ENCODE data around the gene HSP90B1. TPM values are rescaled to one million over a fixed set of nuclear protein-coding genes. Genes with fewer than 3 reads are reported as not detected.

The HSP90B1 gene
- total and polyA plus RNA-seq, 2 of the 13 experiments (the other 11 are each of a cell fraction or from before 2014, with no cell fraction given) = 800 to 954 TPM

DNA sequence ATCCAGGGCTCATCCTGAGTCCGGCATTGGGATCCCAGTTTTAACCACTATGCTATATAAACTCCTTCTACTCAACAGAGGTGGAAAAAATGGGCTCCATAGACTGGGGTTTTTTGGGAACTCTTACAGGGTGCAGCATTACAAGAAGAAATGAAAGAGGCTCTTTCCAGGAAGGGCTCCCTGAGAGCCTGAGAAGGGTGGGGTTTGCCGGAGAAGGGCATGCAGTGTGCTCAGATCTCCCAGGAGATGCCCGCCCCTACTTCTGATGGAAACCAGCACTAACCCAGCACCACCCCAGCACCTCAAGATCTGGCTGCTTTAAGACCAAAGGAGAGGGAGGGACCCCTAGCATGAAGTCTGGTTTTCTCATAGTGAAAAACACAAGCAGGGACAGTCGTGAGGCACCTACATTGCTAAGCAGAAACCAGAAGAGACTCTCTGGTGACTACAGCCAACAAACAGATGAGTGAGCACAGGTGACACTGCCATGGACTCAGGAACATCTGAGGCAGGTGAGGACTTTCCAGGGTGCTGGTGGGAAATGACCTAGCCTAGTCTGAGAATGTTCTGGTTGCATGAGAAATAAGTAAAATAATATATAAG lies 43.9 kb upstream of the HSP90B1 start (continued):
- TF ChIP-seq, protein P1, sequence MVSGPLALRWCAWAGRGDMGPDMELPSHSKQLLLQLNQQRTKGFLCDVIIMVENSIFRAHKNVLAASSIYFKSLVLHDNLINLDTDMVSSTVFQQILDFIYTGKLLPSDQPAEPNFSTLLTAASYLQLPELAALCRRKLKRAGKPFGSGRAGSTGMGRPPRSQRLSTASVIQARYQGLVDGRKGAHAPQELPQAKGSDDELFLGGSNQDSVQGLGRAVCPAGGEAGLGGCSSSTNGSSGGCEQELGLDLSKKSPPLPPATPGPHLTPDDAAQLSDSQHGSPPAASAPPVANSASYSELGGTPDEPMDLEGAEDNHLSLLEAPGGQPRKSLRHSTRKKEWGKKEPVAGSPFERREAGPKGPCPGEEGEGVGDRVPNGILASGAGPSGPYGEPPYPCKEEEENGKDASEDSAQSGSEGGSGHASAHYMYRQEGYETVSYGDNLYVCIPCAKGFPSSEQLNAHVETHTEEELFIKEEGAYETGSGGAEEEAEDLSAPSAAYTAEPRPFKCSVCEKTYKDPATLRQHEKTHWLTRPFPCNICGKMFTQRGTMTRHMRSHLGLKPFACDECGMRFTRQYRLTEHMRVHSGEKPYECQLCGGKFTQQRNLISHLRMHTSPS (CRISPR knock-in tag; IDR thresholded peaks at IDR 0.05; ENCODE audit: low read depth) = no peak
- TF ChIP-seq ZNF124 (CRISPR knock-in tag; IDR thresholded peaks at IDR 0.05) = no peak
- TF ChIP-seq, protein P2, sequence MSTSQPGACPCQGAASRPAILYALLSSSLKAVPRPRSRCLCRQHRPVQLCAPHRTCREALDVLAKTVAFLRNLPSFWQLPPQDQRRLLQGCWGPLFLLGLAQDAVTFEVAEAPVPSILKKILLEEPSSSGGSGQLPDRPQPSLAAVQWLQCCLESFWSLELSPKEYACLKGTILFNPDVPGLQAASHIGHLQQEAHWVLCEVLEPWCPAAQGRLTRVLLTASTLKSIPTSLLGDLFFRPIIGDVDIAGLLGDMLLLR (CRISPR knock-in tag; IDR thresholded peaks at IDR 0.05) = no peak
- TF ChIP-seq, protein P3, sequence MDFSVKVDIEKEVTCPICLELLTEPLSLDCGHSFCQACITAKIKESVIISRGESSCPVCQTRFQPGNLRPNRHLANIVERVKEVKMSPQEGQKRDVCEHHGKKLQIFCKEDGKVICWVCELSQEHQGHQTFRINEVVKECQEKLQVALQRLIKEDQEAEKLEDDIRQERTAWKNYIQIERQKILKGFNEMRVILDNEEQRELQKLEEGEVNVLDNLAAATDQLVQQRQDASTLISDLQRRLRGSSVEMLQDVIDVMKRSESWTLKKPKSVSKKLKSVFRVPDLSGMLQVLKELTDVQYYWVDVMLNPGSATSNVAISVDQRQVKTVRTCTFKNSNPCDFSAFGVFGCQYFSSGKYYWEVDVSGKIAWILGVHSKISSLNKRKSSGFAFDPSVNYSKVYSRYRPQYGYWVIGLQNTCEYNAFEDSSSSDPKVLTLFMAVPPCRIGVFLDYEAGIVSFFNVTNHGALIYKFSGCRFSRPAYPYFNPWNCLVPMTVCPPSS (IDR thresholded peaks at IDR 0.05) = no peak

DNA sequence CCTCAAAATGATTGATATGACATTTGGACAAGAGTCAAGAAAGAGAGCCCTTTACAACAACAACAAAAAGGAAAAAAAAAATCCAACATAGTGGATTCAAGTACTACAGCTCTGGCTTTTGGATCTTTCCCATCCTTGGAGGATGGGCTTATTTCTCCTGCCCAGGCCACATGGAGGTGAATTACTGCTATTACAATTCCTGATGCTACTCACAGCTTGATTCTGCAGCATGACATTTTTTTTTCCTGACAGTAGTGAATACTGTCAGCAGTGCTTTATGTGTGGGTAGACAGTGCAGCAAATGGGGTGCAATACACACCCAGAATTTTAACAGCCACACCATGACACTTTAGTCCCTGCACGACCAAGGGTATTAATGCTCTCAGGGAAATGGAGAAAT lies 42.5 kb upstream of the HSP90B1 start:
- Histone ChIP-seq H3K27ac (ENCODE audit: extremely low read length, insufficient read depth, low read length) (no peak overlapping the region), H3K4me3 (replicated peaks in 1 of 3; ENCODE audit: insufficient read depth in 1 of 3, low read depth in 2 of 3, low read length in 3 of 3) (no peak overlapping the region), H3K27me3 (ENCODE audit: control insufficient read depth in 1 of 2, insufficient read depth in 2 of 2, low read length in 2 of 2) (no peaks in the 10 kb centered on the region; a peak in 1 of 5 replicates), H4K20me1 (ENCODE audit: insufficient read depth, low read length) (no peaks in the 10 kb centered on the region), H2AFZ (ENCODE audit: low read length) (no peak overlapping the region), H3K9me3 (ENCODE audit: low read length) (no peaks in the 10 kb centered on the region), H3K79me2 (ENCODE audit: insufficient read depth, low read length) (no peaks in the 10 kb centered on the region), H3K4me1 (ENCODE audit: insufficient read depth, low read length) (peaks cover 4% of the 10 kb centered on the region), H3K9ac (ENCODE audit: insufficient read depth, low read depth, low read length) (no peak overlapping the region), H3K36me3 (replicated peaks in 1 of 2; ENCODE audit: control insufficient read depth in 1 of 2, insufficient read depth in 2 of 2, low read length in 2 of 2) (no peaks in the 10 kb centered on the region), H3K4me2 (ENCODE audit: low read depth, low read length) (no peak overlapping the region)
- DNase-seq (ENCODE audit: low spot score) = no peak
- no peak for FAIRE-seq
- intact Hi-C loops (cut with micrococcal nuclease; ENCODE audit: unreplicated experiment) = no loop called here
- ChIA-PET CTCF (ENCODE audit: low intra/inter-chr PET ratio, low total read pairs) (no interaction called here), POLR2A (no interaction called here)
- ATAC-seq = no peak
- in situ Hi-C loops (cut with HindIII; ENCODE audit: extremely low pct_ligation_motif_present, low pct_unique_long_range_greater_than_20kb) = no loop called here
- WGBS (ENCODE audit: low lambda C conversion rate) = 6% methylated on average over 1 of the region's 1 CpG
- no TSS peak for BruUV-seq (replicated peaks)
- TF ChIP-seq GFI1 (CRISPR knock-in tag; IDR thresholded peaks at IDR 0.05; ENCODE audit: borderline replicate concordance) = no peak
- TF ChIP-seq REST (IDR thresholded peaks at IDR 0.05; ENCODE audit: borderline replicate concordance in 1 of 2, low read depth in 1 of 2, low read length in 2 of 2) = no peak
- TF ChIP-seq GABPB1 (CRISPR knock-in tag; IDR thresholded peaks at IDR 0.05) = no peak
- TF ChIP-seq SMAD3 (CRISPR knock-in tag; IDR thresholded peaks at IDR 0.05) = no peak
- no peak for TF ChIP-seq ZNF207 (IDR thresholded peaks at IDR 0.05; ENCODE audit: borderline replicate concordance)
- TF ChIP-seq IRF9 (CRISPR knock-in tag; IDR thresholded peaks at IDR 0.05; ENCODE audit: borderline replicate concordance) = no peak
- TF ChIP-seq ZNF451 (CRISPR knock-in tag; IDR thresholded peaks at IDR 0.05) = no peak
- TF ChIP-seq SRSF4 (IDR thresholded peaks at IDR 0.05; ENCODE audit: low read depth, low read length, poor library complexity, severe bottlenecking) = no peak
- no peak for TF ChIP-seq SALL1 (CRISPR knock-in tag; IDR thresholded peaks at IDR 0.05)
- TF ChIP-seq, protein P4, sequence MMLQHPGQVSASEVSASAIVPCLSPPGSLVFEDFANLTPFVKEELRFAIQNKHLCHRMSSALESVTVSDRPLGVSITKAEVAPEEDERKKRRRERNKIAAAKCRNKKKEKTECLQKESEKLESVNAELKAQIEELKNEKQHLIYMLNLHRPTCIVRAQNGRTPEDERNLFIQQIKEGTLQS (CRISPR knock-in tag; IDR thresholded peaks at IDR 0.05) = no peak
